ENCODE results near the gene FLNC.

GRCh38 chr7:128827248-128827958 is 2.8 kb upstream of the FLNC start:
- no peak for TF ChIP-seq POLR2A (IDR thresholded peaks at IDR 0.05)
- TF ChIP-seq CTCF (IDR thresholded peaks at IDR 0.05): no peak

All from heart left ventricle (tissue), 13 donors.